ENCODE data around the gene NUP37.

The NUP37 gene

GRCh38 chr12:102026728-102027127, 93.2 kb downstream of the NUP37 start:
- no peak for DNase-seq (ENCODE audit: low spot score)

- DNase-seq (ENCODE audit: low spot score), result no peak
Observed at GRCh38 chr12:102024765-102025164, 95.1 kb downstream of the NUP37 start.

GRCh38 chr12:102023343-102023930, 96.5 kb downstream of the NUP37 start:
- peak; percentile 20 for DNase-seq (ENCODE audit: low spot score)

Measured in GM03348 (cell line).